NCI-H345 treated with DMSO at 0.1 percent for 48 hours (cell line): ENCODE results near the gene MACROD2.
"Not testable (repeated sequence)": the region's sequence is repeated elsewhere in the genome, so short reads cannot be mapped to it uniquely, and the experiment has no call there.

Experiments used
- DNase-seq: peaks from one replicate; lab custom pipeline; 2025; ENCODE audit not compliant: unreplicated experiment; lab: John Stamatoyannopoulos, UW

Gene MACROD2

DNA sequence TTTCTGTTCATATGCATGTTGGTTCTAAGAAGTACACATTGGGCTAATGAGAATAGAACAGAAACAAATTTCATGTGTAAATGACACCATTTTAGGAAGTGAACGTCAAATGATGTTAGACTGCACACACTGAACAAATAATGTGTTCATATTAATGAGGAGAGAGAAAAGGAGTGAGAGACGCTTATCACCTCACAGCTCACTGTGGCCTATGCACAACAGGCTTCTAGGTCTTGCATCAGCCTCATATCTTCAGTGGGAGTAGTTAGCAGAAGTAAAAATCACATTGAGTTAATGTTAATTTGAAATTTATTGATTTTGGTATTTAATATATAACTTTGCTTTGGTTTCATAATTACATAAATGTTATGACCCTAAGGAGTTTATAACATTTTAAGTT is 454.9 kb downstream of the MACROD2 start:
- DNase-seq = no peak

GRCh38 chr20:14451458-14451857 is 456.1 kb downstream of the MACROD2 start:
- DNase-seq = no peak

GRCh38 chr20:14453259-14453658 is 457.9 kb downstream of the MACROD2 start:
- no peak for DNase-seq

GRCh38 chr20:14454296-14454695 is 459.0 kb downstream of the MACROD2 start:
- no peak for DNase-seq

GRCh38 chr20:14467104-14467827 is 471.9 kb downstream of the MACROD2 start:
- not testable (repeated sequence) for DNase-seq

DNA sequence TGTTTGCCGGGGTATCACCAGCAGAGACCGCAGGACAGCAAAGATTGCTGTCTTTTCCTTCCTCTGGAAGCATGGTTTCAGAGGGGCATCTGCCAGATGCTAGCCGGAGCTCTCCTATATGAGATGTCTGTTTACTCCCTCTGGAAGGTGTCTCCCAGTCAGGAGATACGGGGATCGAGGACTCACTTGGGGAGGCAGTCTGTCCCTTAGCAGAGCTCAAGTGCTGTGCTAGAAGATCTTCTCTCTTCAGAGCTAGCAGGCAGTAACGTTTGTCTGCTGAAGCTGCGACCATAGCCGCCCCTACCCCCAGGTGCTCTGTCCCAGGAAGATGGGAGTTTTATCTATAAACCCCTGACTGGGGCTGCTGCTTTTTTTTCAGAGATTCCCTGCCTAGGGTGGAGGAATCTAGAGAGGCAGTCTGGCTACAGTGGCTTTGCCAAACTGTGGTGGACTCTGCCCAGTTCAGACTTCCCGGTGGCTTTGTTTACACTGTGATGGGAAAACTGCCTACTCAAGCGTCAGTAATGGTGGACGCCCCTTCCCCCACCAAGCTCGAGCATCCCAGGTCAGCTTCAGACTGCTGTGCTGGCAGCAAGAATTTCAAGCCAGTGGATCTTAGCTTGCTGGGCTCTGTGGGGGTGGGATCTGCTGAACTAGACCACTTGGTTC is 475.0 kb downstream of the MACROD2 start:
- DNase-seq = no peak

- no peak for DNase-seq
Observed at GRCh38 chr20:14470977-14471661, 475.8 kb downstream of the MACROD2 start.

GRCh38 chr20:14477125-14477524 is 481.8 kb downstream of the MACROD2 start:
- no peak for DNase-seq

GRCh38 chr20:14478126-14478525 is 482.8 kb downstream of the MACROD2 start:
- DNase-seq = no peak

- no peak for DNase-seq
Observed at GRCh38 chr20:14481863-14482262, 486.5 kb downstream of the MACROD2 start.

GRCh38 chr20:14488212-14488611 is 492.9 kb downstream of the MACROD2 start:
- no peak for DNase-seq

DNA sequence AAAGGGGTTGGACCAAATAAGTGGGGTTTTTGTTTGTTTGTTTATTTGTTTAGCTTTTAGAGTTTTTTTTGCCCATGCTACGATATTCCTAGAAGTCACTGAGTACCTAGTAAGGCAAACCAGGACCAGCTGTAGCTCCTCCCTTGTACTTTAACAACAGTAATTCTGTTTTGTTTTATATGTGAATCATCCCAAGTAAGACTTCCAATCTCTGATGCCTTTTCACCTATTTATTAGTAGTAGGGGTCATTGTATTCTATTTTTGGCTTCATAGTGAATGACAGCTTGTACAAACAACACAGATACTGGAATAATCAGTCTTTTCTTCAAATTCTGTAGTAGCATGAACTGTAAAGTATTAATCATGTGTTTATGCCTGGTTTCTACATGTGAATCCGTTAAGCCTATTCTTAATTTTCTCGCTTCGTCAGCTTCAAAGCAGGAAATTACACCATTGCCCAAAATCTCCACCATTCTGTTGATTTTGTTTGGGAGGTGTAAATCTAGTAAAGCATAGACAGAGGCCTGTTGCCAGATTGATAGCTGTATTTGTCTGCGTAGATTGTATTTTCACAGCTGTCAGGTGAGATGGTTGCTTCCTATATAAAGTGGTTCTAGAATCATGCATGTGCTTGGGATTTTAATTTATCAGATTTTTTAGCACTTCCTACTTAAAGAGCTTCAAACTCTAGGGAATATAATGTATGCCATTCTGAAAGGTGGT is 493.6 kb downstream of the MACROD2 start:
- DNase-seq = no peak

- no peak for DNase-seq
Observed at GRCh38 chr20:14489544-14489943, 494.2 kb downstream of the MACROD2 start.

GRCh38 chr20:14491436-14491835 is 496.1 kb downstream of the MACROD2 start:
- no peak for DNase-seq

DNA sequence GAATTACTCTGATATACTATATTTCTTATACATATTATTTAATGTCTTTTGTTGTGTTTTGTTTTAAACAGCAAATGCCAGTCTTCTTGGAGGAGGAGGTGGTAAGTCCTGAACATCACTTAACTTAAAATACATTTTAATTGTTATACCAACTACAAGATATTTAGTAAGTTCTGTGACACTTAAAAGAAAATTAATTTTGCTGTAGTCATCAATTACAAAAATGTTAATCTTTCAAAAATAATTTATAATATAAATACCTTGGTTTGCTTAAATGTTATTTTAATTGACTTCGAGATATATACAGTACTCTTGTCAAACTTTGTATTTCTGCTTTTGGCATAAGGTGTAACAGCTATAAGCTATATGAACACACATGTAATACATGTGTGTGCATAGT is 498.1 kb downstream of the MACROD2 start:
- no peak for DNase-seq

DNA sequence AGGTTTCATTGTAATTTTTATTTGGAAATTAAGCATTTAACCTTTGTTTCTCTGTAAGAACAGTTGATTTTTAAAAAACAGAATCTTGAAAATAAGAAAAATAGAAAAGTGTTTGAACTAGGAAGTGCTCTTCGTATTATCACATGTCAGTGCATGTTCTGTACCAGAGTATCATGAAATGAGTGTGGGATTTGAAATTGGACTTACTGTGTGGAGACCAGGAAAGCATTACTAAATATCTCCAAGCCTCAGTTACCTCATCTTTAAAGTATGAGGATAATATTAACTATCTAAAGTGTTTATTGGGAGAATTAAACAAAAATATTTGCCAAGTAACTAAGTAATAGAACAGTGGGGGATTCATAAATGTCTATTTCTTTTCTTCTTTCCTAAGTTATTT is 499.0 kb downstream of the MACROD2 start:
- no peak for DNase-seq

- no peak for DNase-seq
Observed at GRCh38 chr20:14495066-14495465, 499.8 kb downstream of the MACROD2 start.

GRCh38 chr20:14497004-14497403 is 501.7 kb downstream of the MACROD2 start:
- no peak for DNase-seq

DNA sequence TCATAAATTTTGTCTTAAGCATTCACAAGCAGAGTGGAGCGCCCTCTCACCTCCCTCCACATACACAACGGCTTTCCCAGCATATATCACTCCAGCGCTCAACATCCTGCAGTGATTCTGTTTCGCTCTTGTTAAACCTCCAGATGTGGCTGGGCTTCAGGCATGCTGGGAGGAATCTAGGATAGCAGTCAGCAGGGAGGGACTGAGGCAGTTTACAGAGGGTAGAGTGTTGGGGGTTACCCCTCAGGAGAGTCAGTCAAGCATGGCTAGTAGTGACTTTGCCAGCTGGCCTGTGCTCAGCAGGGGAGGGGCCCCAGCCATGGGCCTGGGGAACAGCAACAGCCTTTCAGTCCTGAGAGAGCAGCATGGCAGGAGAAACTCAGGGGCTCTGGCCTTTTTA is 503.5 kb downstream of the MACROD2 start:
- no peak for DNase-seq

- DNase-seq = no peak
Observed at GRCh38 chr20:14505476-14505875, 510.2 kb downstream of the MACROD2 start.

DNA sequence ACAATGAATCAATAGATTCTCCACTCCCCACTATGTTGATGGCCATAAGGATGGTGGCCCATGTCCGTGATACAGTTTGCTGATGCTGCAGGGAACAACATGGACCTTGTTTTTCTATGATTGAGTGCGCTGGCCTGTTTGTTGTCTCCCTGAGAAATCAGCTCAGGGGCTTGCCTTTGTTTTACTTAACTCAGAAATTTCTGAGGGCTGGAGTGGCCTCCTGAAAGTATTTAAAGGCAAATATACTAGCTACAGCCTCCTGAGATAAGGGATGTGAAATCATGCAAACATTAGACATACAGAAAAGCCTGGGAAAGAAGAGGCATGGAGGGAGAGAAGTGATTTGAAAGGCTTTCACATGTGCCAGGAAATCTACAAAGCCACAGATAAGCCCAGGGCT is 512.4 kb downstream of the MACROD2 start:
- no peak for DNase-seq

DNA sequence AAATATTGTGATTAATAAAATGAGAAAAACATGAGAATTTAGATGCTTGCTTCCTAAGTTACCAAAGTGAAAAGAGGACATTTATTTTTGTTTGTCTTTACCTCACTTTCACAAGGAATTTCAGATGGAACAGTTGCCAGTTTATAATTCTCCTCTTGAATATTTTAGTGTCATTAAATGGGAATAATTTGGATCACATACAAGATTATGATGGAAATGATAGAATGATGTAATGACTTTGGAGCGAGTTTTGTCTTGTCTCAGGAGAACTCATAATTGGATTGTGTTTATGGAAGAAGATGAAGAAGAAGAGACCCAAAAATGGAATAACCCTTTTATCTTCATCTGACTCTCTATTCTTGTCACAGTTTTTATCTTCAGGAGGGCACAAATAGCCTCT is 515.0 kb downstream of the MACROD2 start:
- no peak for DNase-seq
